HK-2 (cell line): ENCODE data around the gene TMEM25.
"Not testable (repeated sequence)": the region's sequence is repeated elsewhere in the genome, so short reads cannot be mapped to it uniquely, and the experiment has no call there.

ENCODE experiments used
- DNase-seq: peaks from one replicate; pipeline ENCODE4 v3.0.0-alpha.2; 2018; ENCODE audit not compliant: unreplicated experiment

Gene TMEM25

GRCh38 chr11:118532091-118532490, 1.1 kb downstream of the TMEM25 start:
- DNase-seq = no peak

GRCh38 chr11:118532852-118533768, 2.1 kb downstream of the TMEM25 start:
- no peak for DNase-seq

- DNase-seq = no peak
These were observed 3.1 kb downstream of the TMEM25 start for GRCh38 chr11:118533769-118534729.

DNA sequence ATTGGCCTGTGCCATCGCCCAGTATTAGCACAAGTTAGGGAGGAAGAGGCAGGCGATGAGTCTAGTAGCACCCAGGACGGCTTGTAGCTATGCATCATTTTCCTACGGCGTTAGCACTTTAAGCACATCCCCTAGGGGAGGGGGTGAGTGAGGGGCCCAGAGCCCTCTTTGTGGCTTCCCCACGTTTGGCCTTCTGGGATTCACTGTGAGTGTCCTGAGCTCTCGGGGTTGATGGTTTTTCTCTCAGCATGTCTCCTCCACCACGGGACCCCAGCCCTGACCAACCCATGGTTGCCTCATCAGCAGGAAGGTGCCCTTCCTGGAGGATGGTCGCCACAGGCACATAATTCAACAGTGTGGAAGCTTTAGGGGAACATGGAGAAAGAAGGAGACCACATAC, 4.3 kb downstream of the TMEM25 start:
- no peak for DNase-seq

- DNase-seq = no peak
These were observed 5.7 kb downstream of the TMEM25 start for GRCh38 chr11:118536726-118537125.

GRCh38 chr11:118537409-118537980, 6.5 kb downstream of the TMEM25 start:
- no peak for DNase-seq

GRCh38 chr11:118544010-118544646, 13.1 kb downstream of the TMEM25 start:
- no peak for DNase-seq

DNA sequence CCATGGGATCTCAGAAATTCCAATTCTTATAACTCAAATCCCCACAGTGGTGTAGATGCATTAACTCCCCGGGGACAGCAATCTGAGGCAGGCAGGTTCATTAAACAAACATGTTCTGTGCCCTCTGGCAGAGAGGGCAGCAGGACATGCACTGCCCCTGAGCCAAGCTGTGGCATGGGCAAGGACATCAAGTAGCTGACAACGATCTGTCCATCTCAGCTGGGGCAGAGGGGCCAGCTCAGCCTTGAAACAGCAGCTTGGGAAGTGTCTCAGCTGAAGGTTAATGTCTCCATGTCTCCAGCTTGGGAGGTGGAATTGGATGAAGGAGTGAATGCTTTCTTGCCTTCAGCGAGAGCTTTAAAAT, 13.6 kb downstream of the TMEM25 start:
- no peak for DNase-seq

DNA sequence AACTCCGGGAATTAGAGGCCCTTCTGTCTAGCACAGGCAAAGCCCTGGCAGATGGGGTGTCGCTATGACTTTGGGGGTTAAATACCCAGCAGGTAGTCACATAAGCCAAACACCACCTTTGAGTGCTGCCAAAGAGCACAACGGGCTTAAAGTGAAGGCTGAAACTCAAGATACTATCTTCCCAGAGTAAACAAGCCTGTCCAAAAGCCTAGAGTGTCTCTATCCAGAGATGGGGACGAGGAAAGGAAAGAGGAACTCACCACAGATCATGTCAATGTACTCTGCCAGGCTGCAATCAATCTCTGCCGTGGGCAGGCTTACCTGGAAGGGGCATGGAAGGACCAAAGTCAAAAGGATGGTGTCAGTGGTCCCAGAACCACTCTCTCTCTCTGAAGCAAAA, 14.5 kb downstream of the TMEM25 start:
- no peak for DNase-seq

- DNase-seq = no peak
These were observed 16.1 kb downstream of the TMEM25 start for GRCh38 chr11:118547132-118547531.

DNA sequence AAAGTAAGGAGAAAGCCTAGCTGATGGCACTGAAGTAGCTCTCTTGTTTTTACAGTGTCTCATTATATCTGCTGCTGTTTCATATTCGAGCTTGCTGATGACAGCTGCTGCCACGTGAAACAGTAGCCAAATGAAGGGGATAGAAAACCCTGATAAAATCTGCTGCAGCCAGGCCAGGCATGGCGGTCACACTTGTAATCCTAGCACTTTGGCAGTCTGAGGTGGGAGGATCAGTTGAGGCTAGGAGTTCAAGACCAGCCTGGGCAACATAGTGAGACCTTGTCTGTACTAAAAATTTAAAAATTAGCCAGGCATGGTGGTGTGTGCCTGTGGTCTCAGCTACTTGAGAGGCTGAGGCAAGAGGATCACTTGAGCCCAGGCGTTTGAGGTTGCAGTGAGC, 21.3 kb downstream of the TMEM25 start:
- no peak for DNase-seq

- no peak for DNase-seq
These were observed 29.8 kb downstream of the TMEM25 start for GRCh38 chr11:118560806-118561205.

DNA sequence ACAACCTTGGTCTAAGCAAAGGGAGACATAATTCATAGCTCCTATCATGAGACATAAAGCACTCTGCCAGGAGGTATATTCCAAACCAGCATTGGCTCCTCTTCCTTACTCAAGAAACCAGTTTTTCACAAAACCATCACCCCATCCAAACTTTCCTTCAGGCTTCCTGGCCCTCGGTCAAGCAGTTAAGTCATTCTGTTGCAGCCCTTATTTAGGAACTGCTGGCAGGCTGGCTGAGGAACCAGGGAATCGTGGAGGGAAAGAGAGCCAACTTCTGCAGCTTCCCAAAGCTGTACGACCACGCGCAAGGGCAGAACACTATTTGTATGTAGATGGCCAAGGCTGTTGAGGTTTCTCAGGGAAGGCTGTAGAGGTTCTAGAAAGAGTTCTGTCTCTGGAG, 34.1 kb downstream of the TMEM25 start:
- DNase-seq = no peak

- no peak for DNase-seq
These were observed 38.7 kb downstream of the TMEM25 start for GRCh38 chr11:118569670-118570069.

- no peak for DNase-seq
These were observed 39.8 kb downstream of the TMEM25 start for GRCh38 chr11:118570787-118571186.

GRCh38 chr11:118571701-118572060, 40.7 kb downstream of the TMEM25 start:
- not testable (repeated sequence) for DNase-seq

GRCh38 chr11:118572061-118572980, 41.3 kb downstream of the TMEM25 start, which contains the start of gene ARCN1:
ARCN1 (plus strand) TSS chr11:118572409; CDS start chr11:118572548, 139 bp downstream.
- DNase-seq = peak; percentile 71

GRCh38 chr11:118572981-118573550, 42.1 kb downstream of the TMEM25 start:
- DNase-seq = peak; percentile 11

DNA sequence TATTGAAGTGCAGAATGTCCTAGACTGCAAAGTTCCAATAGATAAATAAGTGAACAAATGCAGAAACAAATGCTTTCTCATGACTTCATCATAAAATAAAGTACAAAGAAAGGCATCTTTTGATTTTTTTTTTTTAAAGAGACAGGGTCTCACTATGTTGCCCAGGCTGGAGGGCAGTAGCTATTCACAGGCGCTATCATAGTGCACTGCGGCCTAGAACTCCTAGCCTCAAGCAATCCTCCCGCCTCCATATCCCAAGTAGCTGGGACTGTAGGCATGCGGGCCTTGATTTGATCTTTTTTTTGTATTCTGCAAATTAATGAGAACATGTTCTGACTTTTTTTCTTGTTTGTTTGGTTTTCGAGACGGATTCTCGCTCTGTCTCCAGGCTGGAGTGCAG, 43.6 kb downstream of the TMEM25 start:
- no peak for DNase-seq

DNA sequence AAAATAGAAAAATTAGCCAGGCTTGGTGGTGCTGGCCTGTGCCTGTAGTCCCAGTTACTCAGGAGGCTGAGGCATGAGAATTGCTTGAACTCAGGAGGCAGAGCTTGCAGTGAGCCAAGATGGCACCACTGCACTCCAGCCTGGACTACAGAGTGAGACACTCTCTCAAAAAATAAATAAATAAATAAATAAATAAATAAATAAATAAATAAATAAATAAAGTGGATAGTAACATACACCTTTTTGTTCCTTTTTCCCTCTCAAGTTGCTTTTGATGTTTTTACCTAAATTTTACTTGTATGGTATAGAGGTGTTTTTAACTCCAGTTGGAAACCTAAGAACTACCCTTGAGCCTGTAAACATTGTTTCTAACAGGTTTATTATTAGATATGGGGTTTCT, 47.0 kb downstream of the TMEM25 start:
- DNase-seq = not testable (repeated sequence)
